ENCODE data around the gene NDUFS1. TPM values are rescaled to one million over a fixed set of nuclear protein-coding genes. Genes with fewer than 3 reads are reported as not detected.
"Not testable (repeated sequence)": the region's sequence is repeated elsewhere in the genome, so short reads cannot be mapped to it uniquely, and the experiment has no call there.

Gene NDUFS1
- total RNA-seq, 1 experiment from 2014 or later = 106 TPM

GRCh38 chr2:206176121-206176520 is 16.9 kb upstream of the NDUFS1 start:
- Histone ChIP-seq H3K9me3 (ENCODE audit: control insufficient read depth, insufficient read depth, low read depth, low read length) (no peaks in the 10 kb centered on the region), H3K4me1 (ENCODE audit: control insufficient read depth, insufficient read depth, low read length) (no peaks in the 10 kb centered on the region), H3K27ac (ENCODE audit: low read length) (no peak overlapping the region), H3K4me3 (ENCODE audit: low read depth in 2 of 2, low read length in 2 of 2) (no peak overlapping the region), H3K27me3 (ENCODE audit: control insufficient read depth, insufficient read depth, low read length) (no peaks in the 10 kb centered on the region), H3K36me3 (ENCODE audit: control insufficient read depth, insufficient read depth, low read length) (no peaks in the 10 kb centered on the region)
- no TSS peak for BruUV-seq (replicated peaks)
- CTCF ChIA-PET = no interaction called here
- no peak for DNase-seq (ENCODE audit: low read depth, low spot score)
- no peak for TF ChIP-seq REST (IDR thresholded peaks at IDR 0.05; ENCODE audit: insufficient read depth in 1 of 2, low read depth in 2 of 2, low read length in 1 of 2)
- no peak for TF ChIP-seq TCF7L2 (IDR thresholded peaks at IDR 0.05; ENCODE audit: low read depth, low read length)
- TF ChIP-seq POLR2AphosphoS5 (IDR thresholded peaks at IDR 0.05; ENCODE audit: low read depth, low read length) = no peak
- no peak for TF ChIP-seq CTCF (IDR thresholded peaks at IDR 0.05)
- TF ChIP-seq SIN3A (IDR thresholded peaks at IDR 0.05; ENCODE audit: borderline replicate concordance, insufficient read depth, low read depth, low read length) = no peak
- no peak for ATAC-seq
- intact Hi-C loops (cut with micrococcal nuclease; ENCODE audit: unreplicated experiment) (no loop called here), in situ Hi-C loops (cut with HindIII; ENCODE audit: low pct_unique_long_range_greater_than_20kb, low sequenced_read_pairs) (no loop called here)
- POLR2A ChIA-PET = no interaction called here

GRCh38 chr2:206173147-206173546 is 13.9 kb upstream of the NDUFS1 start:
- H3K4me1 ChIP-seq (ENCODE audit: control insufficient read depth, insufficient read depth, low read length) = no peaks in the 10 kb centered on the region
- ATAC-seq (no peak), DNase-seq (ENCODE audit: low read depth, low spot score) (no peak)
- CTCF ChIA-PET = no interaction called here
- no peak overlapping the region for H3K27ac ChIP-seq (ENCODE audit: low read length)
- no peaks in the 10 kb centered on the region for H3K27me3 ChIP-seq (ENCODE audit: control insufficient read depth, insufficient read depth, low read length)
- BruUV-seq (replicated peaks) = no TSS peak
- no peak overlapping the region for H3K4me3 ChIP-seq (ENCODE audit: low read depth in 2 of 2, low read length in 2 of 2)
- TF ChIP-seq REST (IDR thresholded peaks at IDR 0.05; ENCODE audit: insufficient read depth in 1 of 2, low read depth in 2 of 2, low read length in 1 of 2) (no peak), TCF7L2 (IDR thresholded peaks at IDR 0.05; ENCODE audit: low read depth, low read length) (no peak), CTCF (IDR thresholded peaks at IDR 0.05) (no peak), POLR2AphosphoS5 (IDR thresholded peaks at IDR 0.05; ENCODE audit: low read depth, low read length) (no peak), SIN3A (IDR thresholded peaks at IDR 0.05; ENCODE audit: borderline replicate concordance, insufficient read depth, low read depth, low read length) (no peak)
- in situ Hi-C loops (cut with HindIII; ENCODE audit: low pct_unique_long_range_greater_than_20kb, low sequenced_read_pairs) (no loop called here), intact Hi-C loops (cut with micrococcal nuclease; ENCODE audit: unreplicated experiment) (no loop called here)
- H3K9me3 ChIP-seq (ENCODE audit: control insufficient read depth, insufficient read depth, low read depth, low read length) = no peaks in the 10 kb centered on the region
- H3K36me3 ChIP-seq (ENCODE audit: control insufficient read depth, insufficient read depth, low read length) = no peaks in the 10 kb centered on the region
- POLR2A ChIA-PET = no interaction called here

- POLR2A ChIA-PET; intact Hi-C loops (cut with micrococcal nuclease; ENCODE audit: unreplicated experiment); DNase-seq (ENCODE audit: low read depth, low spot score); BruUV-seq (replicated peaks); H3K9me3 ChIP-seq (ENCODE audit: control insufficient read depth, insufficient read depth, low read depth, low read length); H3K4me1 ChIP-seq (ENCODE audit: control insufficient read depth, insufficient read depth, low read length); H3K27ac ChIP-seq (ENCODE audit: low read length); H3K27me3 ChIP-seq (ENCODE audit: control insufficient read depth, insufficient read depth, low read length); H3K36me3 ChIP-seq (ENCODE audit: control insufficient read depth, insufficient read depth, low read length); in situ Hi-C loops (cut with HindIII; ENCODE audit: low pct_unique_long_range_greater_than_20kb, low sequenced_read_pairs); CTCF ChIA-PET; H3K4me3 ChIP-seq (ENCODE audit: low read depth in 2 of 2, low read length in 2 of 2); ATAC-seq: not testable (repeated sequence)
Observed at GRCh38 chr2:206171624-206172397, 12.6 kb upstream of the NDUFS1 start.

All from Panc1 (cell line).